CD14-positive monocyte (primary cell): Measurements from ENCODE around the gene CENPB. TPM values are rescaled to one million over a fixed set of nuclear protein-coding genes. Genes with fewer than 3 reads are reported as not detected.

Source experiments
- DNase-seq, 3 donors: peaks; one replicate each; pipeline ENCODE4 v3.0.0-alpha.2; 2011 to 2022
- H2AFZ ChIP-seq: 2 replicates; pipeline ENCODE4 v1.6.0; 2012; ENCODE audit warnings: mild to moderate bottlenecking, low read depth, low read length, inconsistent platforms; ENCODE audit not compliant: insufficient read depth, poor library complexity, severe bottlenecking
- H3K27ac ChIP-seq, 2 donors: 1 replicate in 1 of 2; 2 replicates in 1 of 2; pipeline ENCODE4 v1.5.1; 2012 to 2013; ENCODE audit warnings: low read length in 2 of 2, control low read depth in 1 of 2, inconsistent platforms in 1 of 2, low read depth in 1 of 2, mild to moderate bottlenecking in 1 of 2
- H3K27me3 ChIP-seq, 2 donors: one replicate each; pipeline versions ENCODE4 v1.6.0 to v1.6.1; 2011 to 2013; ENCODE audit warnings: low read length in 2 of 2; ENCODE audit not compliant: control insufficient read depth in 2 of 2, insufficient read depth in 2 of 2
- H3K36me3 ChIP-seq, 2 donors: replicated peaks in 1 of 2; 1 replicate in 1 of 2; 2 replicates in 1 of 2; pipeline versions ENCODE4 v1.5.1 to v1.6.1; 2012 to 2013; ENCODE audit warnings: low read length in 2 of 2, control low read depth in 1 of 2, inconsistent platforms in 1 of 2, mild to moderate bottlenecking in 1 of 2; ENCODE audit not compliant: insufficient read depth in 2 of 2, control insufficient read depth in 1 of 2
- H3K4me1 ChIP-seq, 2 donors: 1 replicate in 1 of 2; 2 replicates in 1 of 2; pipeline versions ENCODE4 v1.5.1 to v1.6.1; 2012 to 2013; ENCODE audit warnings: low read length in 2 of 2, control low read depth in 1 of 2, inconsistent platforms in 1 of 2, mild to moderate bottlenecking in 1 of 2, moderate library complexity in 1 of 2; ENCODE audit not compliant: insufficient read depth in 2 of 2, control insufficient read depth in 1 of 2
- H3K4me2 ChIP-seq: replicated peaks from 2 replicates; pipeline ENCODE3; 2012; ENCODE audit warnings: low read length, moderate library complexity, mild to moderate bottlenecking; ENCODE audit not compliant: poor library complexity, severe bottlenecking; ENCODE audit errors: extremely low read depth
- H3K4me3 ChIP-seq, 3 experiments: fragments of 200-600 bp in 1 of 3; sonication (generic) in 1 of 3; replicated peaks in 1 of 3; 1 replicate in 2 of 3; 2 replicates in 1 of 3; pipeline ENCODE4 v1.5.1; 2011 to 2013; ENCODE audit warnings: low read length in 3 of 3, mild to moderate bottlenecking in 3 of 3, control low read depth in 2 of 3, low read depth in 2 of 3, inconsistent platforms in 1 of 3, moderate library complexity in 1 of 3
- H3K79me2 ChIP-seq: 2 replicates; pipeline ENCODE4 v1.6.0; 2012; ENCODE audit warnings: mild to moderate bottlenecking, control low read depth, inconsistent platforms, low read length, moderate library complexity; ENCODE audit not compliant: insufficient read depth
- H3K9ac ChIP-seq: 2 replicates; pipeline ENCODE4 v1.6.0; 2017; ENCODE audit warnings: low read length, mild to moderate bottlenecking; ENCODE audit not compliant: insufficient read depth, poor library complexity, severe bottlenecking
- H3K9me3 ChIP-seq, 2 donors: replicated peaks in 1 of 2; 1 replicate in 1 of 2; 2 replicates in 1 of 2; pipeline versions ENCODE4 v1.5.1 to v1.6.1; 2012 to 2013; ENCODE audit warnings: low read length in 2 of 2, control low read depth in 1 of 2; ENCODE audit not compliant: control insufficient read depth in 1 of 2, insufficient read depth in 1 of 2
- H4K20me1 ChIP-seq: 2 replicates; pipeline ENCODE4 v1.6.0; 2012; ENCODE audit warnings: mild to moderate bottlenecking, low read length, control low read depth, moderate library complexity; ENCODE audit not compliant: insufficient read depth
- H3K27ac Mint-ChIP-seq, 7 donors: one replicate each; pipeline ENCODE4 v1.8.0; 2020; ENCODE audit warnings: mild to moderate bottlenecking in 7 of 7, mixed read lengths in 7 of 7, moderate library complexity in 6 of 7, inconsistent platforms in 2 of 7
- H3K27me3 Mint-ChIP-seq, 3 donors: one replicate each; pipeline ENCODE4 v1.8.0; 2021 to 2022; ENCODE audit warnings: low read depth in 3 of 3, mild to moderate bottlenecking in 3 of 3, mixed read lengths in 3 of 3, moderate library complexity in 3 of 3, inconsistent platforms in 1 of 3
- H3K36me3 Mint-ChIP-seq, 2 donors: one replicate each; pipeline ENCODE4 v1.8.0; 2020; ENCODE audit warnings: mixed read lengths in 2 of 2, inconsistent platforms in 1 of 2, mild to moderate bottlenecking in 1 of 2
- H3K4me1 Mint-ChIP-seq: one replicate; pipeline ENCODE4 v1.8.0; 2020; ENCODE audit warnings: mild to moderate bottlenecking, mixed read lengths
- H3K4me3 Mint-ChIP-seq, 2 donors: one replicate each; pipeline ENCODE4 v1.8.0; 2020; ENCODE audit warnings: mild to moderate bottlenecking in 2 of 2, mixed read lengths in 2 of 2, moderate library complexity in 1 of 2
- H3K9me3 Mint-ChIP-seq, 7 donors: one replicate each; pipeline ENCODE4 v1.8.0; 2020 to 2022; ENCODE audit warnings: mixed read lengths in 7 of 7, mild to moderate bottlenecking in 6 of 7, moderate library complexity in 6 of 7, inconsistent platforms in 2 of 7
- WGBS: methylation state at CpG from one replicate; pipeline ENCODE4 v1.1.5; 2013; ENCODE audit warnings: missing lambda C conversion rate; ENCODE audit not compliant: insufficient coverage; 5-methylcytosine and 5-hydroxymethylcytosine counted together
- intact Hi-C, 2 donors: fragments of 100-400 bp; cut with micrococcal nuclease; formaldehyde crosslinking; loops; one replicate each; pipeline versions ENCODE4 v1.15.0 to v1.15.1; 2023
- polyA plus RNA-seq, 3 donors: library from polyadenylated mRNA; depleted of rRNA in 1 of 3; unstranded in 2 of 3; stranded (reverse) in 1 of 3; fragments of 300-500 nt in 2 of 3; fragments of >200 nt in 1 of 3; fragmentation: Illumina TruSeq in 2 of 3; gene quantifications; 1 replicate in 2 of 3; 2 replicates in 1 of 3; pipeline ENCODE4 v1.2.3, GENCODE V29; 2012 to 2021
- TF ChIP-seq, protein P1 (sequence below): fragments of 200-600 bp; IDR thresholded peaks from one replicate; pipeline ENCODE4 v1.8.0; 2022; ENCODE audit warnings: antibody characterized with exemption, mild to moderate bottlenecking

CENPB gene
- polyA plus RNA-seq, 3 donors, result 1.1 to 18.9 (median 1.4) TPM

GRCh38 chr20:3781153-3781910, 5.2 kb downstream of the CENPB start, which contains the start of gene SPEF1:
Gene SPEF1 (minus strand): TSS chr20:3781448. CDS start chr20:3781287, 161 bp downstream.
- H3K4me3 Mint-ChIP-seq, result peak within 1 kb of the TSS; percentile 54 to 67
- WGBS, result 4% methylated on average over 23 of the region's 28 CpGs
- peak within 1 kb of the TSS in 1 of 2 donors; percentile 7 for H3K27ac ChIP-seq
- H3K4me1 ChIP-seq, result peaks cover 46 to 62% of the 10 kb centered on the region in 2 donors
- peaks cover 61% of the 10 kb centered on the region for H3K4me1 Mint-ChIP-seq
- peaks cover 29% of the 10 kb centered on the region for H3K79me2 ChIP-seq
- peaks cover 0 to 9% (median 3%) of the 10 kb centered on the region in 7 donors for H3K9me3 Mint-ChIP-seq
- H3K9ac ChIP-seq, result no peak within 1 kb of the TSS
- intact Hi-C loops, result loop anchor here in 1 of 2 donors (10.0 kb wide), 1 partner anchor 63 kb away; the partner anchor contains the start of gene MAVS
- peaks cover 3 to 10% of the 10 kb centered on the region in 2 donors for H3K9me3 ChIP-seq
- peaks cover 17 to 23% of the 10 kb centered on the region in 2 donors for H3K27me3 ChIP-seq
- peaks cover 27 to 37% (median 28%) of the 10 kb centered on the region in 3 donors for H3K27me3 Mint-ChIP-seq
- TF ChIP-seq, protein P1, sequence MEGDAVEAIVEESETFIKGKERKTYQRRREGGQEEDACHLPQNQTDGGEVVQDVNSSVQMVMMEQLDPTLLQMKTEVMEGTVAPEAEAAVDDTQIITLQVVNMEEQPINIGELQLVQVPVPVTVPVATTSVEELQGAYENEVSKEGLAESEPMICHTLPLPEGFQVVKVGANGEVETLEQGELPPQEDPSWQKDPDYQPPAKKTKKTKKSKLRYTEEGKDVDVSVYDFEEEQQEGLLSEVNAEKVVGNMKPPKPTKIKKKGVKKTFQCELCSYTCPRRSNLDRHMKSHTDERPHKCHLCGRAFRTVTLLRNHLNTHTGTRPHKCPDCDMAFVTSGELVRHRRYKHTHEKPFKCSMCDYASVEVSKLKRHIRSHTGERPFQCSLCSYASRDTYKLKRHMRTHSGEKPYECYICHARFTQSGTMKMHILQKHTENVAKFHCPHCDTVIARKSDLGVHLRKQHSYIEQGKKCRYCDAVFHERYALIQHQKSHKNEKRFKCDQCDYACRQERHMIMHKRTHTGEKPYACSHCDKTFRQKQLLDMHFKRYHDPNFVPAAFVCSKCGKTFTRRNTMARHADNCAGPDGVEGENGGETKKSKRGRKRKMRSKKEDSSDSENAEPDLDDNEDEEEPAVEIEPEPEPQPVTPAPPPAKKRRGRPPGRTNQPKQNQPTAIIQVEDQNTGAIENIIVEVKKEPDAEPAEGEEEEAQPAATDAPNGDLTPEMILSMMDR, result no peak
- H3K27ac Mint-ChIP-seq, result peak within 1 kb of the TSS in 6 of 7 donors; percentile 17 to 87 (median 73)
- DNase-seq, result peak; percentile 79 to 87 (median 85)
- H3K36me3 Mint-ChIP-seq, result peaks cover 9 to 17% of the 10 kb centered on the region in 2 donors
- peaks cover 4 to 7% of the 10 kb centered on the region in 2 donors for H3K36me3 ChIP-seq
- H4K20me1 ChIP-seq, result peaks cover 55% of the 10 kb centered on the region
- peak within 1 kb of the TSS; percentile 86 for H3K4me2 ChIP-seq
- no peak within 1 kb of the TSS for H2AFZ ChIP-seq
- peak within 1 kb of the TSS in 2 of 3 experiments; percentile 9 to 67 for H3K4me3 ChIP-seq

DNA sequence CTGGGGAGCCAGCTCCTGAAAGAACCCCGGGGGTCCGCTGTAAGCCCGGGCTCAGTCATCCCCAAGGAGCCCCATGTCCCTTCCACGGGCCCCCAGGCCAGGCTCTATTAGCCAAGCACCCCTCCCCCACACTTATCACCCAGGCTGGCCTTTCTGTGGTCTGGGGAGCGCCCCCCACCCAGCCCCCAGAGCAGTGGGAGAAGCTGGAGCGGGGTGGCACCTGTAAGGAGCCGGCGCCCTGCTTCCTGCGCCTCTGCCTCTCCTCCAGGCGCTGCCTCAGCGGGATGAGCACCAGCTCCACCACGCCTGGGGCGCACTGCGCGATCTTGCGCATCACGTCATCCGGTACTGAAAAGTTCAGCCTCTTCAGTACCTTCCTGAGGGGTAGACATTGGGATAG, 7.6 kb downstream of the CENPB start:
- Histone ChIP-seq H3K79me2 (peaks cover 7% of the 10 kb centered on the region), H3K27ac (no peak overlapping the region), H3K9me3 (peaks cover 10% of the 10 kb centered on the region in 2 donors), H3K4me3 (no peak overlapping the region), H3K4me1 (peaks cover 31 to 40% of the 10 kb centered on the region in 2 donors), H2AFZ (no peak overlapping the region), H3K9ac (no peak overlapping the region), H3K4me2 (no peak overlapping the region), H4K20me1 (peaks cover 33% of the 10 kb centered on the region), H3K36me3 (peaks cover 3 to 7% of the 10 kb centered on the region in 2 donors), H3K27me3 (peaks cover 17 to 23% of the 10 kb centered on the region in 2 donors)
- peaks cover 0 to 10% (median 4%) of the 10 kb centered on the region in 7 donors for H3K9me3 Mint-ChIP-seq
- no peak overlapping the region for H3K27ac Mint-ChIP-seq
- H3K36me3 Mint-ChIP-seq, result peaks cover 4 to 9% of the 10 kb centered on the region in 2 donors
- H3K4me1 Mint-ChIP-seq, result peaks cover 52% of the 10 kb centered on the region
- H3K27me3 Mint-ChIP-seq, result peaks cover 27 to 37% (median 28%) of the 10 kb centered on the region in 3 donors
- intact Hi-C loops, result no loop called here
- DNase-seq, result no peak
- TF ChIP-seq, protein P1, result no peak
- H3K4me3 Mint-ChIP-seq, result peak overlapping the region; percentile 89 to 97
- 37% methylated on average over 16 of the region's 18 CpGs for WGBS
